Retinal pigment epithelial cell (primary cell): ENCODE data around the gene SMARCD1.

ENCODE experiments used
- DNase-seq: peaks from one replicate; pipeline ENCODE4 v3.0.0-alpha.2; 2010; ENCODE audit warnings: low read depth
- H3K4me3 ChIP-seq: 2 replicates; pipeline ENCODE4 v1.5.1; 2011; ENCODE audit warnings: mild to moderate bottlenecking, low read length, control low read depth, moderate library complexity
- CTCF ChIP-seq: conservative IDR thresholded peaks from 2 replicates; pipeline ENCODE4 v1.5.1; 2011; ENCODE audit warnings: low read depth, low read length, control low read depth, inconsistent platforms

The SMARCD1 gene

GRCh38 chr12:50050410-50051098 lies 34.6 kb upstream of the SMARCD1 start:
- peak overlapping the region; percentile 39 for H3K4me3 ChIP-seq
- DNase-seq: no peak
- no peak for TF ChIP-seq CTCF

DNA sequence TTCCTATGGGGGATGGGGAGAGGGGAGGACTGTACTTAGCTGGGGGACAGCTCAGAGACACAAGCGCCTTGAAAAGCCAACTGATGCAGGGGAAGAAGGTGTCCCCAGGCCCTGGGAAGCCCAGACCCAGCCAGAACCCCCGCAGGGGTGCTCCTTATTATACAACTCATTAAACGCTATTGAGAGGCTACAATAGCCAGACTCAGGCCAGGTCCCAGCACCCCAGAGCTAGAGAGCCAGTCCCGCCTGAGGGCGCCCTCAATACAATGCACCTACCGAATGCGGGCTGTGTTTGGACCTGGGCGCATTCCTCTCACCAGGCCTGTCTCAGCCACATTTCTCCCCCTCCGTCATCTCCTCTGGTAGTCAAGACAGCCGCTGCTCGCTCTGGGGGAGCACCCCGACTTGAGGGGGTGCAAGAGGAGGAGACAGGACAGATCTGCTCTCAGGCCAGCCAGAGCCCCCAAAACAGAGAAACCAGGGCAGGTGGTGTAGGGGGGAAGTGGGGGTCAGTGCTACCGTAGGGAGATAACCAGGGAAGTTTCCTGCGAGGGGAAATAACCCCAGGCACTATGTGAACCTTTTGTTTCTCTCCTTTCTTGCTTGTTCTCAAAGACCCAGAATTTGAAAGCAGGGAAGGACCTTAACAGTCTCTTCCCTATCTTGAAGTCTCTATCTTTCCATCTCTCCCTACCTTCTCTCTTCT lies 33.9 kb upstream of the SMARCD1 start:
- no peak for TF ChIP-seq CTCF
- no peak overlapping the region for H3K4me3 ChIP-seq
- DNase-seq: no peak

DNA sequence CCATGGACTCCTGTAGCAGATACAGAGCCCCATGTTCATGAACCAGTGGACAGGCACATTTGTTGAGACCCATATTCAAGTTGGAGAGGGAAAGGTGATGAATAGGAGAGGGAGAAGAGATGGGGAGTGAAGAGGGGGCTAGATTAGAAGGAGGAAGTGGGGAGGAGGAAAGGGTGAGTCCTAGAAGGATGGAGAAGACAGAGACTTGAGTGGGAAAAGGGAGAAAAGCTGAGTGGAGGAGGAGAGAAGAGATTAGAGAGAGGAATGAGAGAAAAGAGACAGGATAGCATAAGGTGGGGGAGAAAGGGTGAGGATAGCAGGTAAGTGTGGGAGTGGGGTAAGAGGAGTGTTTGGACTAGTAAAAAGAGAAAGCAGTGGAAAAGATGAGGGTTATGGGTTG lies 32.6 kb upstream of the SMARCD1 start:
- H3K4me3 ChIP-seq: no peak overlapping the region
- DNase-seq: no peak
- no peak for TF ChIP-seq CTCF

DNA sequence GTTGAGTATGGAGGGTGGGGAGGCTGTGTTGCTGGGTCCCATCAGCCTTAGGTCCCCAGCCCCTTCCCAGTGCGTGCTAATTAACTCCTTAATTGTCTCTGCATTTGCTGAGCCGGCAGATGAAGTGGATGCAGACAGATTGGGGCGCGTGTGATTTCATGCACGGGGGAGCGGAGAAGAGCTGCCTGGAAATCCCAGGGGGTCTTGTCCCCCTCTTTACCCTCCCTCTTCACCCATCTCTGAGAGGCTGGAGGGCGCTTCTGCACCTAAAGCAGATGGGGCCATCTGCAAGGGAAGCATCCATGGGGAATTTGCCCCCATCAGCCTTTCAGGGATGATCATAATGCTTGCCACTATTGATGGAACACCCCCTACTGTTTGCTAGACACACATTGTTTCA lies 32.2 kb upstream of the SMARCD1 start:
- TF ChIP-seq CTCF: peak; percentile 1
- no peak overlapping the region for H3K4me3 ChIP-seq
- DNase-seq: no peak

DNA sequence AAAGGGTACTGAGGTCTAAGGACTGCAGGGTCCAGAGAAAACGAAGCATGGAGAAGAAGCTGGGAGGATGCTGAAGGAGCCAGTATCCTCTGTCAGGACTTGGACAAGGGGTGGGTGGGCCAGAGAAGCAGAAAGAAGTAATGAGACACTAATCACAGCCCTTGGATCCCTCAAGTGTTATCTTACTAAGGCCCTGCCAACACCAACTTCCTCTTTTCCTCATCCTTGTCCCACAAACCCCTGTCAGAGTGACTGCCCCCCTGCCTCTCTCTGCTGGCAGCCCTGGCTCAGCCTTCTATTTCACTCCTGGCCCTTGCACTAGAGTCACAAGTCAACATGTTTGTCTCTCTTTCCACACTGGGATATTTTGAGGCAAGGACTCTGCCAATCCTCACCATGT lies 31.6 kb upstream of the SMARCD1 start:
- no peak overlapping the region for H3K4me3 ChIP-seq
- no peak for DNase-seq
- no peak for TF ChIP-seq CTCF

- DNase-seq: no peak
- TF ChIP-seq CTCF: peak; percentile 97
- H3K4me3 ChIP-seq: no peak overlapping the region
Observed at GRCh38 chr12:50055831-50056638, 29.1 kb upstream of the SMARCD1 start.
